Mesothelial cell of epicardium (in vitro differentiated cells): ENCODE data around the gene ENTR1. TPM values are rescaled to one million over a fixed set of nuclear protein-coding genes. Genes with fewer than 3 reads are reported as not detected.

Experiments used
- DNase-seq, 2 experiments: peaks; one replicate each; pipeline ENCODE4 v3.0.0; 2021; ENCODE audit warnings: low spot score in 2 of 2; ENCODE audit not compliant: unreplicated experiment in 2 of 2
- H3K27ac Mint-ChIP-seq: 2 replicates; pipeline ENCODE4 v1.8.0; 2021; ENCODE audit warnings: mixed read lengths
- H3K27me3 Mint-ChIP-seq: 2 replicates; pipeline ENCODE4 v1.8.0; 2021; ENCODE audit warnings: low read depth, mixed read lengths
- H3K36me3 Mint-ChIP-seq: 2 replicates; pipeline ENCODE4 v1.8.0; 2021; ENCODE audit warnings: mixed read lengths
- H3K4me1 Mint-ChIP-seq: 2 replicates; pipeline ENCODE4 v1.8.0; 2021; ENCODE audit warnings: mixed read lengths
- H3K4me3 Mint-ChIP-seq: 2 replicates; pipeline ENCODE4 v1.8.0; 2021; ENCODE audit warnings: mild to moderate bottlenecking, moderate library complexity, mixed read lengths
- H3K9me3 Mint-ChIP-seq: 2 replicates; pipeline ENCODE4 v1.8.0; 2021; ENCODE audit warnings: mixed read lengths
- CTCF ChIP-seq: fragments of 200-600 bp; sonication (generic); IDR thresholded peaks from one replicate; pipeline ENCODE4 v1.5.0; 2021; ENCODE audit warnings: antibody characterized with exemption; ENCODE audit not compliant: unreplicated experiment
- total RNA-seq: library from RNA; stranded (reverse); gene quantifications from 3 replicates; pipeline ENCODE4 v1.2.1, GENCODE V29; 2021

ENTR1 gene
- total RNA-seq, 1 donor from 2014 or later, result 67.3 TPM

GRCh38 chr9:136454026-136454796, 43.8 kb upstream of the ENTR1 start:
- no peak overlapping the region for H3K27ac Mint-ChIP-seq
- no peaks in the 10 kb centered on the region for H3K4me1 Mint-ChIP-seq

GRCh38 chr9:136453326-136453725, 42.9 kb upstream of the ENTR1 start:
- H3K27ac Mint-ChIP-seq, result no peak overlapping the region
- peaks cover 36% of the 10 kb centered on the region for H3K36me3 Mint-ChIP-seq
- no peak overlapping the region for H3K4me3 Mint-ChIP-seq
- no peak for DNase-seq
- no peaks in the 10 kb centered on the region for H3K4me1 Mint-ChIP-seq
- no peaks in the 10 kb centered on the region for H3K27me3 Mint-ChIP-seq
- H3K9me3 Mint-ChIP-seq, result no peaks in the 10 kb centered on the region
- TF ChIP-seq CTCF, result no peak

More at GRCh38 chr9:136454026-136454796, 43.8 kb upstream of the ENTR1 start:
- peaks cover 42% of the 10 kb centered on the region for H3K36me3 Mint-ChIP-seq
- H3K4me3 Mint-ChIP-seq, result no peak overlapping the region
- no peaks in the 10 kb centered on the region for H3K27me3 Mint-ChIP-seq
- DNase-seq, result no peak
- no peaks in the 10 kb centered on the region for H3K9me3 Mint-ChIP-seq
- no peak for TF ChIP-seq CTCF

- Mint-ChIP-seq H3K27ac (no peak overlapping the region), H3K27me3 (no peaks in the 10 kb centered on the region), H3K4me3 (no peak overlapping the region), H3K9me3 (no peaks in the 10 kb centered on the region), H3K36me3 (peaks cover 43% of the 10 kb centered on the region), H3K4me1 (no peaks in the 10 kb centered on the region)
- DNase-seq, result no peak
- TF ChIP-seq CTCF, result no peak
Observed at GRCh38 chr9:136451221-136451877, 40.9 kb upstream of the ENTR1 start.

GRCh38 chr9:136448655-136449054, 38.2 kb upstream of the ENTR1 start:
- H3K27me3 Mint-ChIP-seq, result no peaks in the 10 kb centered on the region
- H3K4me1 Mint-ChIP-seq, result no peaks in the 10 kb centered on the region
- peaks cover 35% of the 10 kb centered on the region for H3K36me3 Mint-ChIP-seq
- no peak overlapping the region for H3K4me3 Mint-ChIP-seq
- TF ChIP-seq CTCF, result no peak
- H3K27ac Mint-ChIP-seq, result no peak overlapping the region
- H3K9me3 Mint-ChIP-seq, result no peaks in the 10 kb centered on the region
- no peak for DNase-seq

- Mint-ChIP-seq H3K9me3 (no peaks in the 10 kb centered on the region), H3K27ac (no peak overlapping the region), H3K4me1 (no peaks in the 10 kb centered on the region), H3K27me3 (no peaks in the 10 kb centered on the region), H3K36me3 (peaks cover 31% of the 10 kb centered on the region), H3K4me3 (no peak overlapping the region)
- no peak for TF ChIP-seq CTCF
- no peak for DNase-seq
Observed at GRCh38 chr9:136447173-136447778, 36.9 kb upstream of the ENTR1 start.
